ENCODE measurements around the gene NDUFAB1.
A peak's percentile ranks its signal among the peaks of the same experiment; 100 is the strongest.

The NDUFAB1 gene

GRCh38 chr16:23580391-23580790 lies 15.7 kb downstream of the NDUFAB1 start:
- TF ChIP-seq CTCF (IDR thresholded peaks at IDR 0.05) = no peak
- H3K36me3 Mint-ChIP-seq (ENCODE audit: low read depth) = peaks cover 50% of the 10 kb centered on the region
- no peak for DNase-seq
- H3K9me3 Mint-ChIP-seq = no peaks in the 10 kb centered on the region
- no peak overlapping the region for H3K4me3 Mint-ChIP-seq
- no peaks in the 10 kb centered on the region for H3K27me3 Mint-ChIP-seq (ENCODE audit: low read depth, poor library complexity)
- H3K27ac Mint-ChIP-seq = peak overlapping the region; percentile 60
- no peaks in the 10 kb centered on the region for H3K4me1 Mint-ChIP-seq

GRCh38 chr16:23579371-23579770 lies 16.7 kb downstream of the NDUFAB1 start:
- no peak overlapping the region for H3K4me3 Mint-ChIP-seq
- no peak for TF ChIP-seq CTCF (IDR thresholded peaks at IDR 0.05)
- peaks cover 51% of the 10 kb centered on the region for H3K36me3 Mint-ChIP-seq (ENCODE audit: low read depth)
- no peak for DNase-seq
- H3K27ac Mint-ChIP-seq = peak overlapping the region; percentile 39
- no peaks in the 10 kb centered on the region for H3K4me1 Mint-ChIP-seq
- no peaks in the 10 kb centered on the region for H3K27me3 Mint-ChIP-seq (ENCODE audit: low read depth, poor library complexity)
- no peaks in the 10 kb centered on the region for H3K9me3 Mint-ChIP-seq

- H3K27me3 Mint-ChIP-seq (ENCODE audit: low read depth, poor library complexity) = no peaks in the 10 kb centered on the region
- H3K36me3 Mint-ChIP-seq (ENCODE audit: low read depth) = peaks cover 48% of the 10 kb centered on the region
- TF ChIP-seq CTCF (IDR thresholded peaks at IDR 0.05) = no peak
- no peaks in the 10 kb centered on the region for H3K4me1 Mint-ChIP-seq
- H3K4me3 Mint-ChIP-seq = no peak overlapping the region
- H3K9me3 Mint-ChIP-seq = no peaks in the 10 kb centered on the region
- no peak for DNase-seq
- H3K27ac Mint-ChIP-seq = peak overlapping the region; percentile 60
Measured at GRCh38 chr16:23578101-23578830, 17.9 kb downstream of the NDUFAB1 start.

GRCh38 chr16:23577493-23577892 lies 18.6 kb downstream of the NDUFAB1 start:
- H3K4me3 Mint-ChIP-seq = no peak overlapping the region
- H3K9me3 Mint-ChIP-seq = no peaks in the 10 kb centered on the region
- no peaks in the 10 kb centered on the region for H3K4me1 Mint-ChIP-seq
- H3K27me3 Mint-ChIP-seq (ENCODE audit: low read depth, poor library complexity) = no peaks in the 10 kb centered on the region
- H3K36me3 Mint-ChIP-seq (ENCODE audit: low read depth) = peaks cover 46% of the 10 kb centered on the region
- no peak for TF ChIP-seq CTCF (IDR thresholded peaks at IDR 0.05)
- no peak overlapping the region for H3K27ac Mint-ChIP-seq
- DNase-seq = no peak

- Mint-ChIP-seq H3K9me3 (no peaks in the 10 kb centered on the region), H3K4me3 (no peak overlapping the region), H3K4me1 (no peaks in the 10 kb centered on the region), H3K36me3 (ENCODE audit: low read depth) (peaks cover 52% of the 10 kb centered on the region), H3K27ac (no peak overlapping the region), H3K27me3 (ENCODE audit: low read depth, poor library complexity) (no peaks in the 10 kb centered on the region)
- no peak for DNase-seq
- TF ChIP-seq CTCF (IDR thresholded peaks at IDR 0.05) = no peak
Measured at GRCh38 chr16:23575834-23576233, 20.3 kb downstream of the NDUFAB1 start.

- Mint-ChIP-seq H3K9me3 (no peaks in the 10 kb centered on the region), H3K36me3 (ENCODE audit: low read depth) (peaks cover 53% of the 10 kb centered on the region), H3K27me3 (ENCODE audit: low read depth, poor library complexity) (peaks cover 3% of the 10 kb centered on the region), H3K4me1 (no peaks in the 10 kb centered on the region), H3K27ac (no peak overlapping the region), H3K4me3 (no peak overlapping the region)
- no peak for DNase-seq
- no peak for TF ChIP-seq CTCF (IDR thresholded peaks at IDR 0.05)
Measured at GRCh38 chr16:23573817-23574216, 22.3 kb downstream of the NDUFAB1 start.

All from nephron progenitor cell (in vitro differentiated cells).